Epithelial cell of esophagus (primary cell): Measurements from ENCODE around the gene FSTL4.
A peak's percentile ranks its signal among the peaks of the same experiment; 100 is the strongest.

Experiments used
- DNase-seq: peaks from one replicate; pipeline ENCODE4 v3.0.0; 2010; ENCODE audit warnings: low read depth
- H3K4me3 ChIP-seq: 2 replicates; pipeline ENCODE4 v1.5.1; 2011; ENCODE audit warnings: mild to moderate bottlenecking, low read length, control low read depth
- TF ChIP-seq, protein P1 (sequence below): IDR thresholded peaks from 2 replicates; pipeline ENCODE4 v1.5.1; 2011; ENCODE audit warnings: low read depth, mild to moderate bottlenecking, low read length, control low read depth, inconsistent platforms; ENCODE audit not compliant: insufficient read depth; ENCODE audit errors: missing control alignments

The FSTL4 gene

DNA sequence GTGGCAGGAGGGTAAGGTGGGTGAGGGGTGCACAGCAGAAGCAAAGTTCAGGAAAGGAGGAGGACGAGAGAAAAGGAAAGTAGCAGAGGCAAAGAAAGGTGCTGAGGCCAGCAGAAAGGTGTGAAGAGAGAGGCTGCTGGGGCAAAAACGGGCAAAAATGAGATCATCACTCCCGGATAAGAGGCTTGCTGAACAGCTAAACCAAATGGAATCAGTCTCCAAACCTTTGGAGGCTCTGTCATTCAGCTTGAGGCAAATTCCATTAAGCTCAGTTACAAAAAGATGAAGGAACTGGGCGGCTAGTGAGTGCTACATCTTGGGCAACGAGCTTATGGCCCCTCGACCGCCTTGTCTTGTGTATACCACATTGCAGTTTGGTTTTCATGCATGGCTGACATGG is 136.4 kb downstream of the FSTL4 start:
- TF ChIP-seq, protein P1, sequence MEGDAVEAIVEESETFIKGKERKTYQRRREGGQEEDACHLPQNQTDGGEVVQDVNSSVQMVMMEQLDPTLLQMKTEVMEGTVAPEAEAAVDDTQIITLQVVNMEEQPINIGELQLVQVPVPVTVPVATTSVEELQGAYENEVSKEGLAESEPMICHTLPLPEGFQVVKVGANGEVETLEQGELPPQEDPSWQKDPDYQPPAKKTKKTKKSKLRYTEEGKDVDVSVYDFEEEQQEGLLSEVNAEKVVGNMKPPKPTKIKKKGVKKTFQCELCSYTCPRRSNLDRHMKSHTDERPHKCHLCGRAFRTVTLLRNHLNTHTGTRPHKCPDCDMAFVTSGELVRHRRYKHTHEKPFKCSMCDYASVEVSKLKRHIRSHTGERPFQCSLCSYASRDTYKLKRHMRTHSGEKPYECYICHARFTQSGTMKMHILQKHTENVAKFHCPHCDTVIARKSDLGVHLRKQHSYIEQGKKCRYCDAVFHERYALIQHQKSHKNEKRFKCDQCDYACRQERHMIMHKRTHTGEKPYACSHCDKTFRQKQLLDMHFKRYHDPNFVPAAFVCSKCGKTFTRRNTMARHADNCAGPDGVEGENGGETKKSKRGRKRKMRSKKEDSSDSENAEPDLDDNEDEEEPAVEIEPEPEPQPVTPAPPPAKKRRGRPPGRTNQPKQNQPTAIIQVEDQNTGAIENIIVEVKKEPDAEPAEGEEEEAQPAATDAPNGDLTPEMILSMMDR: no peak
- DNase-seq: peak; percentile 77
- no peak overlapping the region for H3K4me3 ChIP-seq

GRCh38 chr5:133474851-133475590 is 137.3 kb downstream of the FSTL4 start:
- no peak overlapping the region for H3K4me3 ChIP-seq
- DNase-seq: no peak
- TF ChIP-seq, protein P1: no peak

GRCh38 chr5:133473291-133473690 is 139.1 kb downstream of the FSTL4 start:
- no peak for DNase-seq
- TF ChIP-seq, protein P1: no peak
- no peak overlapping the region for H3K4me3 ChIP-seq

DNA sequence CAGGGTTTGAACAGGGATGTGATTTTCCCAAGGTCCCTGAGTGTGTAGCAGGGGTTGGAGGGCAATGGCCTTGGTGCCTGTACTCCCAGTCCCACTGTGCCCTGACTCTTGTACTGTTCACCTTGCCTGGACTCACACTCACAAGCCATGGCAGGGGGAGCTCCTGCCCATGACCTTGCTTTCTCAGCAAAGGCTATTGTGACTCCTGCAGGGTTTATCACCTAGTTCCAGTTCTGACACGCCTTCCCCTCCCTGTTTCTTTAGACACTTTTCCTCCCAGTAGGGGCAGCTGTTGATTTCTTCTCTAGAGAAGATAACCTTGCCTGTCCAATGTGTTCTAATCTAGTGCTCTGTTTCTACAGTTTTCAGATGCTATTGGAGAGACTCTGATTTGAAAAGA is 139.5 kb downstream of the FSTL4 start:
- TF ChIP-seq, protein P1: peak; percentile 8

DNA sequence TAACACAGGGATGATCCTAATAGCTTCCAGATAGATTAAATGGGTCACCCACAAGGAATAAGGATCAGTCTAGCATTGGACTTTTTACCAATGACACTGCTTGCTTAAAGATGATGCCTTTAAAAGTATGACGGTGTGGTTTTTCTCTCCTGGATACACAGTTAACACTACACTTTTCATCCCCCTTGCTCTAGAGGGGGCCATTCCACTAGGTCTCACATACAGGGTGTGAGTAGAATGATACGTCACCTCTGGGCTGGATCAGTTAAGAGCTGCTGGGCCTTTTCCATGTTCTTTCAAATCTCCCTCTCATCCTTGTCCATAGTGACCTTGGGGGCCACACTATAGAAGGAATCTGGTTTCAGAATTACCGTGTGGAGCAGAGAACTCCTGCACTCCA is 140.6 kb downstream of the FSTL4 start:
- DNase-seq: no peak
- H3K4me3 ChIP-seq: no peak overlapping the region
- TF ChIP-seq, protein P1: no peak

More for the DNA sequence above, 139.5 kb downstream of the FSTL4 start:
- H3K4me3 ChIP-seq: no peak overlapping the region
- DNase-seq: peak; percentile 46

DNA sequence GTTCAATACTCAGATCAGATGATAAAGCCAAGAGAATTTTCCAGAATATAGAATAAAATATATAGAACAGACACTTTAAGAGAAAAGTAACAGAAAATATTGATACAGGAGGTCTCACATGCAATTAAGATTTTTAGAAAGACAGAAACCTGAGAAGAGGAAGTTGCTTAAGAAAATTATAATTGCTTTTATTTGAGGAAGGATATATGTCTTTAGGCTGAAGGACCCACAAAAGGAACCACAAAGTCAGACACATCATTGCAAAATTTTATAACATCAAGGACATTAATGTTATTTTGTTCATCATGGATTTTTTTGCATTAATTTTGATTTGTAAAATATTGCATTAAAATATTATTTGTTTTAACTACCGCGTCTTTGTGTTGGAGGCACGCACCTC is 141.5 kb downstream of the FSTL4 start:
- TF ChIP-seq, protein P1: no peak
- H3K4me3 ChIP-seq: no peak overlapping the region
- DNase-seq: no peak

GRCh38 chr5:133469846-133470245 is 142.5 kb downstream of the FSTL4 start:
- no peak for DNase-seq
- no peak overlapping the region for H3K4me3 ChIP-seq
- TF ChIP-seq, protein P1: no peak
